Measurements from ENCODE around the gene ZNF236.

ZNF236 gene

GRCh38 chr18:76992226-76993084 lies 170.1 kb downstream of the ZNF236 start:
- DNase-seq: no peak

GRCh38 chr18:76993085-76993382 lies 170.7 kb downstream of the ZNF236 start:
- no peak for DNase-seq

- no peak for DNase-seq
These were observed 171.2 kb downstream of the ZNF236 start for GRCh38 chr18:76993573-76993972.

GRCh38 chr18:76994086-76994654 lies 171.8 kb downstream of the ZNF236 start:
- no peak for DNase-seq

- DNase-seq: no peak
These were observed 173.5 kb downstream of the ZNF236 start for GRCh38 chr18:76995896-76996295.

- DNase-seq: no peak
These were observed 174.1 kb downstream of the ZNF236 start for GRCh38 chr18:76996429-76996828.

- no peak for DNase-seq
These were observed 175.8 kb downstream of the ZNF236 start for GRCh38 chr18:76997951-76998808.

GRCh38 chr18:76999077-76999476 lies 176.7 kb downstream of the ZNF236 start:
- DNase-seq: no peak

- DNase-seq: no peak
These were observed 178.2 kb downstream of the ZNF236 start for GRCh38 chr18:77000527-77000926.

- no peak for DNase-seq
These were observed 178.7 kb downstream of the ZNF236 start for GRCh38 chr18:77001041-77001440.

GRCh38 chr18:77001979-77002378 lies 179.6 kb downstream of the ZNF236 start:
- DNase-seq: no peak

- DNase-seq: no peak
These were observed 180.1 kb downstream of the ZNF236 start for GRCh38 chr18:77002496-77002895.

- DNase-seq: no peak
These were observed 181.0 kb downstream of the ZNF236 start for GRCh38 chr18:77003316-77003715.

- no peak for DNase-seq
These were observed 182.4 kb downstream of the ZNF236 start for GRCh38 chr18:77004555-77005380.

- DNase-seq: no peak
These were observed 183.4 kb downstream of the ZNF236 start for GRCh38 chr18:77005651-77006195.

- no peak for DNase-seq
These were observed 184.2 kb downstream of the ZNF236 start for GRCh38 chr18:77006305-77007175.

GRCh38 chr18:77007251-77007650 lies 184.9 kb downstream of the ZNF236 start:
- no peak for DNase-seq

- DNase-seq: no peak
These were observed 185.6 kb downstream of the ZNF236 start for GRCh38 chr18:77008006-77008405.

GRCh38 chr18:77008576-77009315 lies 186.4 kb downstream of the ZNF236 start:
- DNase-seq: no peak

- DNase-seq: no peak
These were observed 187.3 kb downstream of the ZNF236 start for GRCh38 chr18:77009675-77010074.

- DNase-seq: no peak
These were observed 189.8 kb downstream of the ZNF236 start for GRCh38 chr18:77012120-77012519.
